SK-N-SH treated with all-trans-retinoic acid at 6 μM for 48 hours (cell line): ENCODE data around the gene APBA2.

Experiments used
- ATAC-seq: fragments of 200-7000 bp; cut with Tn5 transposase; 3 replicates; pipeline ENCODE4 v1.9.1; 2020; ENCODE audit warnings: mild to moderate bottlenecking, moderate library complexity
- ARNTL ChIP-seq: fragments of 450-650 bp; formaldehyde crosslinking; IDR thresholded peaks from 2 replicates; pipeline ENCODE4 v1.5.0; 2020; ENCODE audit warnings: low read depth, mild to moderate bottlenecking, moderate library complexity, borderline replicate concordance
- BACH2 ChIP-seq: fragments of 250-450 bp; sonication (Bioruptor Pico); IDR thresholded peaks from 2 replicates; pipeline ENCODE4 v1.9.0; 2021; ENCODE audit warnings: mild to moderate bottlenecking, borderline replicate concordance
- CSDC2 ChIP-seq: fragments of 250-450 bp; sonication (Bioruptor Pico); IDR thresholded peaks from 2 replicates; pipeline ENCODE4 v1.5.0; 2020; ENCODE audit warnings: mild to moderate bottlenecking, moderate library complexity
- GLIS3 ChIP-seq: fragments of 250-450 bp; sonication (Bioruptor Pico); IDR thresholded peaks from 2 replicates; pipeline ENCODE4 v1.5.0; 2020; ENCODE audit warnings: mild to moderate bottlenecking, moderate library complexity
- ISL1 ChIP-seq: fragments of 250-450 bp; sonication (Bioruptor Pico); IDR thresholded peaks from 2 replicates; pipeline ENCODE4 v2.1.2; 2022; ENCODE audit warnings: mild to moderate bottlenecking, moderate library complexity
- OSR1 ChIP-seq: fragments of 250-450 bp; sonication (Bioruptor Pico); IDR thresholded peaks from 2 replicates; pipeline ENCODE4 v1.8.0; 2022; ENCODE audit warnings: moderate library complexity, mild to moderate bottlenecking, inconsistent platforms
- PPARA ChIP-seq: fragments of 250-450 bp; sonication (Bioruptor Pico); IDR thresholded peaks from 2 replicates; pipeline ENCODE4 v1.5.0; 2020; ENCODE audit warnings: mild to moderate bottlenecking, borderline replicate concordance
- RARB ChIP-seq: fragments of 250-450 bp; sonication (Bioruptor Pico); IDR thresholded peaks from 2 replicates; pipeline ENCODE4 v1.8.0; 2021; ENCODE audit warnings: mild to moderate bottlenecking, moderate library complexity
- SNAI2 ChIP-seq: fragments of 250-450 bp; sonication (Bioruptor Pico); IDR thresholded peaks from 2 replicates; pipeline ENCODE4 v1.5.0; 2020; ENCODE audit warnings: mild to moderate bottlenecking, moderate library complexity
- TCF4 ChIP-seq: fragments of 250-450 bp; sonication (Bioruptor Pico); IDR thresholded peaks from 2 replicates; pipeline ENCODE4 v1.8.0; 2021; ENCODE audit warnings: mild to moderate bottlenecking, moderate library complexity, borderline replicate concordance
- TOX ChIP-seq: fragments of 250-450 bp; sonication (Bioruptor Pico); IDR thresholded peaks from 2 replicates; pipeline ENCODE4 v1.8.0; 2021; ENCODE audit warnings: mild to moderate bottlenecking, moderate library complexity, borderline replicate concordance
- ZC3H10 ChIP-seq: fragments of 250-450 bp; sonication (Bioruptor Pico); IDR thresholded peaks from 2 replicates; pipeline ENCODE4 v1.5.1; 2021; ENCODE audit warnings: mild to moderate bottlenecking, moderate library complexity
- ZFP3 ChIP-seq: fragments of 250-450 bp; sonication (Bioruptor Pico); IDR thresholded peaks from 2 replicates; pipeline ENCODE4 v1.5.0; 2020; ENCODE audit warnings: mild to moderate bottlenecking, moderate library complexity
- ZFP30 ChIP-seq: fragments of 450-650 bp; formaldehyde crosslinking; IDR thresholded peaks from 2 replicates; pipeline ENCODE4 v1.5.0; 2022; ENCODE audit warnings: mild to moderate bottlenecking, moderate library complexity
- ZNF565 ChIP-seq: fragments of 450-650 bp; formaldehyde crosslinking; conservative IDR thresholded peaks from 2 replicates; pipeline ENCODE4 v1.5.0; 2020; ENCODE audit warnings: low read depth, mild to moderate bottlenecking, moderate library complexity
- ZNF70 ChIP-seq: fragments of 450-650 bp; formaldehyde crosslinking; IDR thresholded peaks from 2 replicates; pipeline ENCODE4 v1.5.0; 2020; ENCODE audit warnings: mild to moderate bottlenecking, moderate library complexity
- ZNF8 ChIP-seq: fragments of 450-650 bp; formaldehyde crosslinking; IDR thresholded peaks from 2 replicates; pipeline ENCODE4 v1.5.0; 2020; ENCODE audit warnings: mild to moderate bottlenecking, moderate library complexity
- TF ChIP-seq, protein P1 (sequence below): fragments of 250-450 bp; sonication (Bioruptor Pico); IDR thresholded peaks from 2 replicates; pipeline ENCODE4 v1.8.0; 2020; ENCODE audit warnings: mild to moderate bottlenecking, moderate library complexity, borderline replicate concordance
- TF ChIP-seq, protein P2 (sequence below): fragments of 250-450 bp; sonication (Bioruptor Pico); IDR thresholded peaks from 2 replicates; pipeline ENCODE4 v1.5.1; 2021; ENCODE audit warnings: mild to moderate bottlenecking, moderate library complexity
- TF ChIP-seq, protein P3 (sequence below): fragments of 250-450 bp; sonication (Bioruptor Pico); IDR thresholded peaks from 2 replicates; pipeline ENCODE4 v1.8.0; 2021; ENCODE audit warnings: low read depth, mild to moderate bottlenecking, moderate library complexity, borderline replicate concordance

The APBA2 gene

DNA sequence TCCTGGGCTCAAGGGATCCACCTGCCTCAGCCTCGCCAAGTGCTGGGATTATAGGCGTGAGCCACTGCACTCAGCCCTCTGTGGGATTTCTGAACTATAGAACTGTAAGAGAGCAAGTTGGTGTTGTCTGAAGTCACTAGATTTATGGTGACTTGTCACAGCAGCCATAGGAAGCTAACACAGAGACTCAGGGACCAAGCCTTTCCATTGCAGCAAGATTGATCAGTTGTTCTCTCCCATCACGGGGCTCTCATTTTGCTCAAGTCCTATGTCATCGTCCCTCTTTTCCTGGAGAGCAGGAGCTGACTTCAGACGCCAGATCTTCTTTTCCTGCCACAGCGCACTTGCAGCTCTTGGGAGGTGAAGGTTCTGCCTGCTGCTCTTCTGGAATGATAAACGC is 61.0 kb downstream of the APBA2 start (continued):
- TF ChIP-seq, protein P1, sequence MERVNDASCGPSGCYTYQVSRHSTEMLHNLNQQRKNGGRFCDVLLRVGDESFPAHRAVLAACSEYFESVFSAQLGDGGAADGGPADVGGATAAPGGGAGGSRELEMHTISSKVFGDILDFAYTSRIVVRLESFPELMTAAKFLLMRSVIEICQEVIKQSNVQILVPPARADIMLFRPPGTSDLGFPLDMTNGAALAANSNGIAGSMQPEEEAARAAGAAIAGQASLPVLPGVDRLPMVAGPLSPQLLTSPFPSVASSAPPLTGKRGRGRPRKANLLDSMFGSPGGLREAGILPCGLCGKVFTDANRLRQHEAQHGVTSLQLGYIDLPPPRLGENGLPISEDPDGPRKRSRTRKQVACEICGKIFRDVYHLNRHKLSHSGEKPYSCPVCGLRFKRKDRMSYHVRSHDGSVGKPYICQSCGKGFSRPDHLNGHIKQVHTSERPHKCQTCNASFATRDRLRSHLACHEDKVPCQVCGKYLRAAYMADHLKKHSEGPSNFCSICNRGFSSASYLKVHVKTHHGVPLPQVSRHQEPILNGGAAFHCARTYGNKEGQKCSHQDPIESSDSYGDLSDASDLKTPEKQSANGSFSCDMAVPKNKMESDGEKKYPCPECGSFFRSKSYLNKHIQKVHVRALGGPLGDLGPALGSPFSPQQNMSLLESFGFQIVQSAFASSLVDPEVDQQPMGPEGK (CRISPR knock-in tag), result no peak
- no peak for TF ChIP-seq ZNF70 (CRISPR knock-in tag)
- no peak for TF ChIP-seq ZC3H10 (CRISPR knock-in tag)
- TF ChIP-seq GLIS3, result no peak

DNA sequence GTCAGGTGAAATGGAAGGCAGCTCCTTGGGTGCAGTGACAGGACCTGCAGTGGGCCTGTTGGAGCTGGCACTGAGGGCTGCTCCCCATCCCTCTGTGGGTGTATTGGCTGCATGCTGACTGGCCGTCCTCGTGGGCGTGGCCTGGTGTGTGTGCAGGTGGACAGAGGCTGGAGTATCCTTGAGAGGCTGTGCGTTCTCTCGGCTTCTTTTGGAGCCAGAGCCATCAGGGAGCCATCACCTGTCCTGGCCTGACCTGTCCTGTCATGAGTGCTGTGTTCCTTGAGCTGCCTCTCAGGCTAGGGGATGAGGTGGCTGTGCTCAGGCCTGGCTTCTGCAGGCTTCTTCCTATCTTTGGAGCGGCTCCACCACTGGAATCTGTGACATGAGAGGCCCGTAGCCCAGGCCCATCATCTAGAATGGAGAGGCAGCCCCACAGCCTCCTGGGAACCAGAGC is 61.5 kb downstream of the APBA2 start:
- no peak for ATAC-seq
- TF ChIP-seq TCF4 (CRISPR knock-in tag), result no peak

DNA sequence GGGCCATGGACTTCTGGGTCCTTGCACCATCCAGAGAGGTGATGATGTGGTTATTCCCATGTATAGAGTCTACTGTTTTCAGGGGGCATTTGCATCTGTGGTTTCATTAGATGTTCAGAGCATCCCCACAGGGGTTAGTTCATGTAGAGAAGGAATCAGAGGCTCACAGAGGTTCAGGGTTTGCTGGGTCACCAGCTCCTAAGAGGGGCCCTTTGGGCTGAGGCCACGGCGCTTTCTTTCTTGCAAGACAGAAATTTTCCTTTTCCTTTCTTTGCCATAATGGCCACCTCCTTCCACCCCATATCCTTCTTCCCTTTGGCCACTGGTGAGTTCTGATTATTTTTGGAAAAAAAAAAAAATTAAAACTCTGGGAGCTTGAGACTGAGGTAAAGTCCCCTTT is 62.3 kb downstream of the APBA2 start:
- TF ChIP-seq BACH2 (no peak), ZFP30 (CRISPR knock-in tag) (no peak), SNAI2 (CRISPR knock-in tag) (no peak), GLIS3 (no peak), ZNF70 (CRISPR knock-in tag) (no peak), ISL1 (CRISPR knock-in tag) (no peak), ARNTL (CRISPR knock-in tag) (no peak), ZNF8 (no peak), RARB (CRISPR knock-in tag) (no peak), ZC3H10 (CRISPR knock-in tag) (no peak), ZFP3 (CRISPR knock-in tag) (no peak), CSDC2 (no peak)
- TF ChIP-seq, protein P1 (CRISPR knock-in tag), result no peak
- TF ChIP-seq, protein P2, sequence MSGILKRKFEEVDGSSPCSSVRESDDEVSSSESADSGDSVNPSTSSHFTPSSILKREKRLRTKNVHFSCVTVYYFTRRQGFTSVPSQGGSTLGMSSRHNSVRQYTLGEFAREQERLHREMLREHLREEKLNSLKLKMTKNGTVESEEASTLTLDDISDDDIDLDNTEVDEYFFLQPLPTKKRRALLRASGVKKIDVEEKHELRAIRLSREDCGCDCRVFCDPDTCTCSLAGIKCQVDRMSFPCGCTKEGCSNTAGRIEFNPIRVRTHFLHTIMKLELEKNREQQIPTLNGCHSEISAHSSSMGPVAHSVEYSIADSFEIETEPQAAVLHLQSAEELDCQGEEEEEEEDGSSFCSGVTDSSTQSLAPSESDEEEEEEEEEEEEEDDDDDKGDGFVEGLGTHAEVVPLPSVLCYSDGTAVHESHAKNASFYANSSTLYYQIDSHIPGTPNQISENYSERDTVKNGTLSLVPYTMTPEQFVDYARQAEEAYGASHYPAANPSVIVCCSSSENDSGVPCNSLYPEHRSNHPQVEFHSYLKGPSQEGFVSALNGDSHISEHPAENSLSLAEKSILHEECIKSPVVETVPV (CRISPR knock-in tag), result no peak
- TF ChIP-seq, protein P3, sequence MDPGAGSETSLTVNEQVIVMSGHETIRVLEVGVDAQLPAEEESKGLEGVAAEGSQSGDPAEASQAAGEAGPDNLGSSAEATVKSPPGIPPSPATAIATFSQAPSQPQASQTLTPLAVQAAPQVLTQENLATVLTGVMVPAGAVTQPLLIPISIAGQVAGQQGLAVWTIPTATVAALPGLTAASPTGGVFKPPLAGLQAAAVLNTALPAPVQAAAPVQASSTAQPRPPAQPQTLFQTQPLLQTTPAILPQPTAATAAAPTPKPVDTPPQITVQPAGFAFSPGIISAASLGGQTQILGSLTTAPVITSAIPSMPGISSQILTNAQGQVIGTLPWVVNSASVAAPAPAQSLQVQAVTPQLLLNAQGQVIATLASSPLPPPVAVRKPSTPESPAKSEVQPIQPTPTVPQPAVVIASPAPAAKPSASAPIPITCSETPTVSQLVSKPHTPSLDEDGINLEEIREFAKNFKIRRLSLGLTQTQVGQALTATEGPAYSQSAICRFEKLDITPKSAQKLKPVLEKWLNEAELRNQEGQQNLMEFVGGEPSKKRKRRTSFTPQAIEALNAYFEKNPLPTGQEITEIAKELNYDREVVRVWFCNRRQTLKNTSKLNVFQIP, result no peak
- no peak for ATAC-seq

DNA sequence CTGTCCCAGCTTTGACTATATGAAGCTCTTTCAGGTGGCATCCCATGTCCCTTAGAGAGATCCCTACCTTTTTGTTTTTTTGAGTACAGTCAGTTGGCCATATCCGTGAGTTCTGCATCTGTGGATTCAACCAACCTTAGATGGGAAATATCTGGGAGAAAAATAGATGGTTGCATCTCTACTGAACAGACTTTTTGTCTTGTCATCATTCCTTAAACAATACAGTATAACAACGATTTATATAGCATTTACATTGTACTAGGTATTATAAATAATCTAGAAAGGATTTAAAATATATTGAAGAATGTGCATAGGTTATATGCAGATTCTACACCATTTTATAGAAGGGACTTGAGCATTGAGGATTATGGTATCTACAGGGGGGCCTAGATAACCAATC is 65.1 kb downstream of the APBA2 start:
- TF ChIP-seq TOX, result no peak
- TF ChIP-seq PPARA, result no peak
- no peak for TF ChIP-seq ZC3H10 (CRISPR knock-in tag)
- TF ChIP-seq, protein P2 (CRISPR knock-in tag), result no peak
- no peak for TF ChIP-seq OSR1 (CRISPR knock-in tag)
- TF ChIP-seq ZNF565, result no peak
- TF ChIP-seq CSDC2, result no peak
- TF ChIP-seq BACH2, result no peak
- TF ChIP-seq RARB (CRISPR knock-in tag), result no peak
- TF ChIP-seq, protein P3, result no peak
- no peak for TF ChIP-seq GLIS3
- no peak for ATAC-seq
